ENCODE data around the gene COL1A1.

Gene COL1A1

GRCh38 chr17:50136096-50136687 is 65.2 kb downstream of the COL1A1 start:
- no peak overlapping the region for H3K4me3 ChIP-seq
- no peak overlapping the region for H3K27ac ChIP-seq
- no peak for DNase-seq
- H3K4me1 ChIP-seq: peaks cover 0 to 36% (median 29%) of the 10 kb centered on the region in 4 donors
- peaks cover 30 to 72% (median 63%) of the 10 kb centered on the region in 3 donors for H3K36me3 ChIP-seq
- intact Hi-C loops (cut with DNase I; ENCODE audit: low total_unique reads): no loop called here
- H3K27me3 ChIP-seq: no peaks in the 10 kb centered on the region
- TF ChIP-seq CTCF (IDR thresholded peaks at IDR 0.05): no peak
- no peaks in the 10 kb centered on the region for H3K9me3 ChIP-seq

DNA sequence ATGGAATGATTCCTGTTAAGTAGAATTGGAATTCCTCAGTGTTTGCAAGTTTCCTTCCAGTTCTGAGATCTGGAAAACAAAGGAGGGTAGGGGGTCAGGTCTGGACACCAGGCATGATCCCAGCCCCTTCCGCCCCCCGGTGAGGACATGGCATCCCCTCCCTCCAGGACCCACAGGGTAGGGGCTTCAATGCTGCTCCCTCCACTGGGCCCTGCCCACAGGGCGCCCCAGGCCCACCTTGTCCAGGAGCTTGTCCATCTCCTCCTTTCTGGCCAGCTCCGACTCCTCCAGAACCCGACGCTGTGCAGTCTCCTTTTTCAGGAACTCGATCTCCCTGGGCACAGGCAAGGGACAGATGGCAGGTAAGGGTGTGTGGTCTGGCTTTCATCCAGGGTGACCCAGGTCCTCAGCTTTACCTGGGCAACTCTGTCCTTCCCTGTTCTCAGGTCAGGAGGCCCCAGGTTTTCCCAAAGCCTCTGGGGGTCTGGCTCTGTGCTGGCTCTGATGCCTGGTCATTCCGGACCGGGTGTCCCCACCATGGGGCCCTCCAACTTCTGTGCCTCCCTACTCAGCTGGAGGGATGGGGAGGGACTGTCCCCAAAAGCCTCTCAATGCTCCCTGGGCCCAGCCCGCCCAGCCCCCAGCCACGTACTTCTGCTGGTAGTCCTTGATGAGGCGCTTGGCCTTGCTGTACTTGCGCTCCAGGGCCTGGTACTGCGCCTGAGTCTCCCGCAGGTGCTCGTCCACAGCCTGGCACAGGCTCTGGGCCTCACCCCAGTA is 65.9 kb downstream of the COL1A1 start:
- no peak for TF ChIP-seq CTCF (IDR thresholded peaks at IDR 0.05)
- intact Hi-C loops (cut with DNase I; ENCODE audit: low total_unique reads): no loop called here
- DNase-seq: peak in 1 of 2 donors; percentile 64
- H3K4me1 ChIP-seq: peaks cover 0 to 41% (median 33%) of the 10 kb centered on the region in 4 donors
- no peak overlapping the region for H3K27ac ChIP-seq
- no peaks in the 10 kb centered on the region for H3K27me3 ChIP-seq
- no peak overlapping the region for H3K4me3 ChIP-seq
- H3K36me3 ChIP-seq: peaks cover 29 to 65% (median 57%) of the 10 kb centered on the region in 3 donors
- no peaks in the 10 kb centered on the region for H3K9me3 ChIP-seq

- intact Hi-C loops (cut with DNase I; ENCODE audit: low total_unique reads): no loop called here
- peaks cover 0 to 45% (median 41%) of the 10 kb centered on the region in 4 donors for H3K4me1 ChIP-seq
- H3K27me3 ChIP-seq: peaks cover 0 to under 1% of the 10 kb centered on the region in 2 donors
- TF ChIP-seq CTCF (IDR thresholded peaks at IDR 0.05): no peak
- H3K36me3 ChIP-seq: peaks cover 22 to 54% (median 50%) of the 10 kb centered on the region in 3 donors
- peak overlapping the region; percentile 78 to 87 for H3K27ac ChIP-seq
- DNase-seq: peak in 1 of 2 donors; percentile 68
- H3K4me3 ChIP-seq: no peak overlapping the region
- no peaks in the 10 kb centered on the region for H3K9me3 ChIP-seq
These were observed 67.0 kb downstream of the COL1A1 start for GRCh38 chr17:50134206-50135110.

DNA sequence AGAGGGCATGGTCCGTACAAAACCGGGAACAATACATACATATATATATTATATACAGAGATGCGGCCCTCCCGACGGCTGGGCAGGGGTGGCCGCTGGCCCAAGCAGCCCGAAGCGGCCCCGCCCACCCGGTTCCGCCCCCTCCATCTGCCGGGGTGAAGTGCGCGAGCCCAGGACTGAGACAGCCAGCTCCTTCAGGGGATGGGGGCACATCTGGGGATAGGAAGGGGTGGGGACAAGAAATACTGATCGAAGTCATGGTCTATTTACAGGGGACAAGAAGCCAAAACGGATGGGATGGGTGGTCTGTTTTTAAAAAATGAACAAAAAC is 67.7 kb downstream of the COL1A1 start:
- no peak for TF ChIP-seq CTCF (IDR thresholded peaks at IDR 0.05)
- Histone ChIP-seq H3K4me3 (no peak overlapping the region), H3K4me1 (peaks cover 0 to 52% (median 47%) of the 10 kb centered on the region in 4 donors), H3K27ac (peak overlapping the region; percentile 78 to 87), H3K36me3 (peaks cover 14 to 47% (median 42%) of the 10 kb centered on the region in 3 donors), H3K9me3 (no peaks in the 10 kb centered on the region), H3K27me3 (peaks cover 0 to 4% of the 10 kb centered on the region in 2 donors)
- intact Hi-C loops (cut with DNase I; ENCODE audit: low total_unique reads): no loop called here
- peak in 1 of 2 donors; percentile 77 for DNase-seq

Data from tibial artery (tissue), 4 donors.